GM12892 (cell line): ENCODE measurements around the gene FBLN2.

Experiments used
- POLR2A ChIP-seq: IDR thresholded peaks from 2 replicates; pipeline ENCODE4 v1.6.1; 2011; ENCODE audit warnings: low read depth, low read length, control low read depth
- POLR2AphosphoS5 ChIP-seq: IDR thresholded peaks from 2 replicates; pipeline ENCODE4 v1.6.1; 2011; ENCODE audit warnings: low read depth, low read length, control low read depth
- TAF1 ChIP-seq: IDR thresholded peaks from 2 replicates; pipeline ENCODE4 v1.6.1; 2011; ENCODE audit warnings: low read depth, mild to moderate bottlenecking, control low read depth, low read length, borderline replicate concordance

- TF ChIP-seq POLR2AphosphoS5 (no peak), POLR2A (no peak), TAF1 (no peak)
These were observed 32.2 kb upstream of the FBLN2 start for GRCh38 chr3:13516760-13517135.
